ENCODE data around the gene GPBAR1.

DNA sequence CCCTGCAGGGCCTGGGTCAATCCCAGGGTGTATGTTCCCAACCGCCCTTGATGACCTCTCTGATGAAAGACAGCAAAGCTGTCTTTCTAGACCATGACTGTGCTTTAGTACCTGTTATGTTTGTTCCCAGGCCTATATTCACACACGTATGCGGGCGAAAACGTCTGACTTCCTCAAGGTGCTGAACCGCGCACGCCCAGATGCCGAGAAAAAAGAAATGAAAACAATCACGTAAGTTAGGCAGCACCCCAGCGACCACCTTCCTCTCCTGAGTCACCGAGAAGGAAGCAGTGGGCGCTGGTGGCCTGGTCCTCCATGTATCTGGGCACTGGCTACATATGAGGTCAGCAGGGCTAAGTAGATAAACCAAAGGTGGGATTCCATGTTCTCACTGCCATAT, 11.1 kb upstream of the GPBAR1 start:
- TF ChIP-seq, protein P1, sequence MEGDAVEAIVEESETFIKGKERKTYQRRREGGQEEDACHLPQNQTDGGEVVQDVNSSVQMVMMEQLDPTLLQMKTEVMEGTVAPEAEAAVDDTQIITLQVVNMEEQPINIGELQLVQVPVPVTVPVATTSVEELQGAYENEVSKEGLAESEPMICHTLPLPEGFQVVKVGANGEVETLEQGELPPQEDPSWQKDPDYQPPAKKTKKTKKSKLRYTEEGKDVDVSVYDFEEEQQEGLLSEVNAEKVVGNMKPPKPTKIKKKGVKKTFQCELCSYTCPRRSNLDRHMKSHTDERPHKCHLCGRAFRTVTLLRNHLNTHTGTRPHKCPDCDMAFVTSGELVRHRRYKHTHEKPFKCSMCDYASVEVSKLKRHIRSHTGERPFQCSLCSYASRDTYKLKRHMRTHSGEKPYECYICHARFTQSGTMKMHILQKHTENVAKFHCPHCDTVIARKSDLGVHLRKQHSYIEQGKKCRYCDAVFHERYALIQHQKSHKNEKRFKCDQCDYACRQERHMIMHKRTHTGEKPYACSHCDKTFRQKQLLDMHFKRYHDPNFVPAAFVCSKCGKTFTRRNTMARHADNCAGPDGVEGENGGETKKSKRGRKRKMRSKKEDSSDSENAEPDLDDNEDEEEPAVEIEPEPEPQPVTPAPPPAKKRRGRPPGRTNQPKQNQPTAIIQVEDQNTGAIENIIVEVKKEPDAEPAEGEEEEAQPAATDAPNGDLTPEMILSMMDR (IDR thresholded peaks at IDR 0.05): no peak
- TF ChIP-seq POLR2A (IDR thresholded peaks at IDR 0.05): no peak
